GM19438 (cell line): ENCODE data around the gene SPRR3.

Experiments used
- ATAC-seq: cut with Tn5 transposase; IDR thresholded peaks from one replicate; pipeline ENCODE4 v1.9.1; 2021; ENCODE audit warnings: low read depth; ENCODE audit not compliant: unreplicated experiment

Gene SPRR3

GRCh38 chr1:153001382-153001781 lies at the start of gene SPRR3:
TSS of gene SPRR3 (plus strand) at chr1:153001749. CDS start at chr1:153003021, 1,272 bp downstream.
- ATAC-seq: no peak

- no peak for ATAC-seq
These were observed 47.8 kb upstream of the SPRR3 start for GRCh38 chr1:152953761-152954160.

GRCh38 chr1:152954436-152954835 lies 47.1 kb upstream of the SPRR3 start:
- ATAC-seq: no peak

- ATAC-seq: no peak
These were observed 44.0 kb upstream of the SPRR3 start for GRCh38 chr1:152957561-152957960.

- ATAC-seq: no peak
These were observed 42.3 kb upstream of the SPRR3 start for GRCh38 chr1:152959273-152959672.

- ATAC-seq: no peak
These were observed 41.6 kb upstream of the SPRR3 start for GRCh38 chr1:152959801-152960451.

GRCh38 chr1:152960452-152961044 lies 41.0 kb upstream of the SPRR3 start:
- ATAC-seq: no peak

- ATAC-seq: no peak
These were observed 40.2 kb upstream of the SPRR3 start for GRCh38 chr1:152961226-152961891.

GRCh38 chr1:152962876-152963415 lies 38.6 kb upstream of the SPRR3 start:
- ATAC-seq: no peak

- ATAC-seq: no peak
These were observed 37.0 kb upstream of the SPRR3 start for GRCh38 chr1:152964536-152964935.

GRCh38 chr1:152965853-152966252 lies 35.7 kb upstream of the SPRR3 start:
- ATAC-seq: no peak

- ATAC-seq: no peak
These were observed 34.3 kb upstream of the SPRR3 start for GRCh38 chr1:152967201-152967600.

- ATAC-seq: peak; percentile 89
These were observed 33.3 kb upstream of the SPRR3 start for GRCh38 chr1:152968248-152968647.

- no peak for ATAC-seq
These were observed 32.5 kb upstream of the SPRR3 start for GRCh38 chr1:152969036-152969435.

- ATAC-seq: no peak
These were observed 31.1 kb upstream of the SPRR3 start, which contains the start of gene SPRR4 for GRCh38 chr1:152970495-152970894. TSS of gene SPRR4 (plus strand) at chr1:152970648. CDS start at chr1:152971891, 1,243 bp downstream.

- no peak for ATAC-seq
These were observed 29.2 kb upstream of the SPRR3 start for GRCh38 chr1:152972196-152972886.

GRCh38 chr1:152976688-152977087 lies 24.9 kb upstream of the SPRR3 start:
- ATAC-seq: no peak

GRCh38 chr1:152977614-152978013 lies 23.9 kb upstream of the SPRR3 start:
- ATAC-seq: no peak

GRCh38 chr1:152980676-152981075 lies 20.9 kb upstream of the SPRR3 start:
- ATAC-seq: no peak

- ATAC-seq: no peak
These were observed 20.2 kb upstream of the SPRR3 start for GRCh38 chr1:152981146-152981871.
